Loucy (cell line): ENCODE measurements around the gene FGFR3.

Source experiments
- EZH2phosphoT487 ChIP-seq: fragments of 200-600 bp; IDR thresholded peaks from 2 replicates; pipeline ENCODE4 v1.6.1; 2018; ENCODE audit warnings: antibody characterized with exemption, mild to moderate bottlenecking, moderate library complexity, borderline replicate concordance
- TF ChIP-seq, protein P1 (sequence below): fragments of 200-600 bp; sonication (generic); conservative IDR thresholded peaks from 2 replicates; pipeline ENCODE4 v1.5.1; 2014; ENCODE audit warnings: mild to moderate bottlenecking, antibody characterized with exemption, low read length

- TF ChIP-seq, protein P1, sequence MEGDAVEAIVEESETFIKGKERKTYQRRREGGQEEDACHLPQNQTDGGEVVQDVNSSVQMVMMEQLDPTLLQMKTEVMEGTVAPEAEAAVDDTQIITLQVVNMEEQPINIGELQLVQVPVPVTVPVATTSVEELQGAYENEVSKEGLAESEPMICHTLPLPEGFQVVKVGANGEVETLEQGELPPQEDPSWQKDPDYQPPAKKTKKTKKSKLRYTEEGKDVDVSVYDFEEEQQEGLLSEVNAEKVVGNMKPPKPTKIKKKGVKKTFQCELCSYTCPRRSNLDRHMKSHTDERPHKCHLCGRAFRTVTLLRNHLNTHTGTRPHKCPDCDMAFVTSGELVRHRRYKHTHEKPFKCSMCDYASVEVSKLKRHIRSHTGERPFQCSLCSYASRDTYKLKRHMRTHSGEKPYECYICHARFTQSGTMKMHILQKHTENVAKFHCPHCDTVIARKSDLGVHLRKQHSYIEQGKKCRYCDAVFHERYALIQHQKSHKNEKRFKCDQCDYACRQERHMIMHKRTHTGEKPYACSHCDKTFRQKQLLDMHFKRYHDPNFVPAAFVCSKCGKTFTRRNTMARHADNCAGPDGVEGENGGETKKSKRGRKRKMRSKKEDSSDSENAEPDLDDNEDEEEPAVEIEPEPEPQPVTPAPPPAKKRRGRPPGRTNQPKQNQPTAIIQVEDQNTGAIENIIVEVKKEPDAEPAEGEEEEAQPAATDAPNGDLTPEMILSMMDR: no peak
- no peak for TF ChIP-seq EZH2phosphoT487
These were observed 9.1 kb upstream of the FGFR3 start for GRCh38 chr4:1783970-1784369.
